GM12878 (cell line): Measurements from ENCODE around the gene SMIM28. TPM values are rescaled to one million over a fixed set of nuclear protein-coding genes. Genes with fewer than 3 reads are reported as not detected.

Experiments used
- ATAC-seq: fragments of 200-7000 bp; cut with Tn5 transposase; 3 replicates; pipeline ENCODE4 v1.9.1; 2020; ENCODE audit warnings: mild to moderate bottlenecking, moderate library complexity
- BruUV-seq: library from RNA; stranded (reverse); fragments of 400-500 nt; replicated peaks from 2 replicates; lab custom pipeline; 2021; lab: Mats Ljungman, UMichigan
- CTCF ChIA-PET: fragments of 300-600 bp; sonication (Branson Sonifier 250); formaldehyde crosslinking; extraction: SDS; loops from one replicate; lab custom pipeline; 2021; ENCODE audit warnings: inconsistent platforms; lab: Yijun Ruan, JAX
- POLR2A ChIA-PET: fragments of 350-600 bp; formaldehyde crosslinking; extraction: SDS; loops from one replicate; lab custom pipeline; 2021; ENCODE audit warnings: inconsistent platforms; lab: Charles Lee
- RAD21 ChIA-PET: fragments of 300-600 bp; sonication (Branson Sonifier 250); formaldehyde crosslinking; loops from one replicate; lab custom pipeline; 2023; ENCODE audit warnings: antibody characterized with exemption; ENCODE audit not compliant: unreplicated experiment; lab: Charles Lee
- SMC1A ChIA-PET: fragments of 300-600 bp; sonication (Branson Sonifier 250); formaldehyde crosslinking; loops from one replicate; lab custom pipeline; 2023; ENCODE audit not compliant: unreplicated experiment, uncharacterized antibody; lab: Charles Lee
- DNase-seq: peaks from one replicate; pipeline ENCODE4 v3.0.0-alpha.2; 2011; ENCODE audit warnings: low read depth, low spot score
- FAIRE-seq: peaks from 3 replicates; lab custom pipeline; 2011; peaks lifted over from hg19 to GRCh38; lab: Jason Lieb, UNC
- H2AFZ ChIP-seq: 2 replicates; pipeline ENCODE4 v1.6.0; 2011; ENCODE audit warnings: low read depth, low read length, control low read depth; ENCODE audit not compliant: control insufficient read depth
- H3K27ac ChIP-seq: 2 replicates; pipeline ENCODE4 v1.5.1; 2011; ENCODE audit warnings: control low read depth; ENCODE audit not compliant: control insufficient read depth, insufficient read depth
- H3K27me3 ChIP-seq, 2 experiments: replicated peaks in 1 of 2; 2 replicates each; pipeline versions ENCODE4 v1.6.0 to v1.6.1; 2011; ENCODE audit warnings: low read length in 1 of 2; ENCODE audit not compliant: control insufficient read depth in 2 of 2, insufficient read depth in 2 of 2
- H3K36me3 ChIP-seq, 2 experiments: 2 replicates each; pipeline ENCODE4 v1.5.1; 2011; ENCODE audit warnings: low read length in 1 of 2; ENCODE audit not compliant: control insufficient read depth in 2 of 2, insufficient read depth in 2 of 2
- H3K4me1 ChIP-seq: 2 replicates; pipeline ENCODE4 v1.6.1; 2011; ENCODE audit warnings: mild to moderate bottlenecking, low read length, moderate library complexity, mixed read lengths; ENCODE audit not compliant: control insufficient read depth, insufficient read depth
- H3K4me2 ChIP-seq: 2 replicates; pipeline ENCODE4 v1.6.0; 2011; ENCODE audit warnings: control low read depth; ENCODE audit not compliant: control insufficient read depth, insufficient read depth
- H3K4me3 ChIP-seq: fragments of 200-600 bp; sonication (generic); 2 replicates; pipeline ENCODE4 v1.5.1; 2016
- H3K79me2 ChIP-seq: 2 replicates; pipeline ENCODE4 v1.6.0; 2011; ENCODE audit warnings: low read length; ENCODE audit not compliant: control insufficient read depth, insufficient read depth
- H3K9ac ChIP-seq: 2 replicates; pipeline ENCODE4 v1.8.0; 2011; ENCODE audit warnings: low read length, control low read depth, mixed read lengths; ENCODE audit not compliant: control insufficient read depth, insufficient read depth
- H3K9me3 ChIP-seq: replicated peaks from 3 replicates; pipeline ENCODE4 v1.5.1; 2011; ENCODE audit warnings: mild to moderate bottlenecking, low read length; ENCODE audit not compliant: control insufficient read depth, insufficient read depth
- H4K20me1 ChIP-seq: 2 replicates; pipeline ENCODE4 v1.6.0; 2011; ENCODE audit not compliant: control insufficient read depth, insufficient read depth
- BCL11A ChIP-seq: IDR thresholded peaks from 2 replicates; pipeline ENCODE4 v1.6.1; 2011; ENCODE audit warnings: low read depth, low read length
- BCLAF1 ChIP-seq: fragments of 450-650 bp; IDR thresholded peaks from 2 replicates; pipeline ENCODE4 v1.6.1; 2017; ENCODE audit warnings: antibody characterized with exemption, mild to moderate bottlenecking, moderate library complexity
- EED ChIP-seq: sonication (generic); IDR thresholded peaks from 2 replicates; pipeline ENCODE4 v1.6.1; 2016; ENCODE audit warnings: antibody characterized with exemption, low read depth
- EGR1 ChIP-seq, 2 experiments: IDR thresholded peaks; 1 replicate in 1 of 2; 2 replicates in 1 of 2; pipeline ENCODE4 v1.6.1; 2011 to 2012; ENCODE audit warnings: low read depth in 2 of 2, low read length in 2 of 2, borderline replicate concordance in 1 of 2, mild to moderate bottlenecking in 1 of 2, moderate library complexity in 1 of 2
- ETV6 ChIP-seq, 2 experiments: fragments of 450-650 bp in 1 of 2; IDR thresholded peaks in 1 of 2; conservative IDR thresholded peaks in 1 of 2; 2 replicates each; pipeline ENCODE4 v1.6.1; 2014; ENCODE audit warnings: antibody characterized with exemption in 1 of 2, borderline replicate concordance in 1 of 2, low read depth in 1 of 2, mild to moderate bottlenecking in 1 of 2, moderate library complexity in 1 of 2
- HCFC1 ChIP-seq: fragments of 150-350 bp; IDR thresholded peaks from 2 replicates; pipeline ENCODE4 v1.6.1; 2014; ENCODE audit warnings: low read length
- RELB ChIP-seq: fragments of 450-650 bp; IDR thresholded peaks from 2 replicates; pipeline ENCODE4 v1.6.1; 2017; ENCODE audit warnings: low read depth, mild to moderate bottlenecking, moderate library complexity
- REST ChIP-seq: IDR thresholded peaks from 2 replicates; pipeline ENCODE4 v1.6.1; 2012; ENCODE audit warnings: mild to moderate bottlenecking, low read depth, low read length
- ZNF622 ChIP-seq: fragments of 450-650 bp; IDR thresholded peaks from 2 replicates; pipeline ENCODE4 v1.6.1; 2017; ENCODE audit warnings: mild to moderate bottlenecking, inconsistent platforms
- WGBS: methylation state at CpG from one replicate; pipeline ENCODE4 v1.1.6; 2016; ENCODE audit warnings: low lambda C conversion rate; ENCODE audit not compliant: insufficient replicate concordance, insufficient coverage; ENCODE audit errors: missing lambda C conversion rate; 5-methylcytosine and 5-hydroxymethylcytosine counted together
- in situ Hi-C: fragments of 300-500 bp; cut with MboI; formaldehyde crosslinking; loops from 9 replicates; pipeline ENCODE4 v1.14.3; 2018; ENCODE audit warnings: mixed read lengths
- intact Hi-C: fragments of 100-400 bp; cut with micrococcal nuclease; formaldehyde crosslinking; loops from one replicate; pipeline ENCODE4 v1.14.2; 2022; ENCODE audit not compliant: unreplicated experiment
- polyA plus RNA-seq, 11 experiments: library from polyadenylated mRNA; depleted of rRNA in 4 of 11; unstranded in 6 of 11; stranded (reverse) in 5 of 11; fragments of >200 nt; fragmentation: Nextera tagmentation in 4 of 11; fragmentation: Illumina TruSeq in 1 of 11; extraction: Ambion mirVana in 4 of 11; extraction: Trizol in 1 of 11; gene quantifications; 1 replicate in 1 of 11; 2 replicates in 10 of 11; pipeline versions ENCODE4 v1.2.1 to v1.2.3, GENCODE V29; 2011 to 2016; ENCODE audit warnings: inconsistent platforms in 2 of 11, missing spikeins in 2 of 11, low read depth in 1 of 11
- total RNA-seq, 4 experiments: library from RNA; depleted of rRNA in 3 of 4; stranded (reverse); fragments of >200 nt in 3 of 4; fragmentation: Illumina TruSeq in 1 of 4; extraction: Trizol in 1 of 4; gene quantifications; 2 replicates each; pipeline versions ENCODE4 v1.2.1 to v1.2.3, GENCODE V29; 2013 to 2021

The SMIM28 gene
- total and polyA plus RNA-seq, 10 of the 15 experiments (the other 5 are each of a cell fraction or from before 2014, with no cell fraction given), result not detected

- H3K4me2 ChIP-seq, result no peak overlapping the region
- no peak overlapping the region for H3K9ac ChIP-seq
- no peaks in the 10 kb centered on the region for H3K9me3 ChIP-seq
- no TSS peak for BruUV-seq
- in situ Hi-C loops (no loop called here), intact Hi-C loops (no loop called here)
- ChIA-PET RAD21 (interaction anchor here (0.9 to 1.1 kb wide), 2 partner anchors 56 to 230 kb away, joined by 4 to 6 read pairs; no protein-coding TSS in a partner anchor), SMC1A (no interaction called here), CTCF (interaction anchor here (0.9 to 1.4 kb wide), 4 partner anchors 26 to 229 kb away, joined by 3 to 4 read pairs (median 4); no protein-coding TSS in a partner anchor), POLR2A (no interaction called here)
- no peak for ATAC-seq
- no peak for DNase-seq
- no peaks in the 10 kb centered on the region for H3K79me2 ChIP-seq
- 43% methylated on average over 2 of the region's 2 CpGs for WGBS
- no peak overlapping the region for H3K4me3 ChIP-seq
- TF ChIP-seq RELB (no peak), EGR1 (IDR thresholded peaks at IDR 0.05; ENCODE audit: borderline replicate concordance in 1 of 2, low read depth in 2 of 2, low read length in 2 of 2) (no peak), HCFC1 (no peak), BCL11A (no peak), ETV6 (conservative IDR thresholded peaks at IDR 0.05 in 1 of 2, IDR thresholded peaks at IDR 0.05 in 1 of 2; ENCODE audit: borderline replicate concordance in 1 of 2, low read depth in 1 of 2) (no peak), REST (no peak), ZNF622 (no peak), EED (no peak), BCLAF1 (no peak)
- H3K36me3 ChIP-seq, result no peaks in the 10 kb centered on the region
- no peak for FAIRE-seq
- no peaks in the 10 kb centered on the region for H4K20me1 ChIP-seq
- no peak overlapping the region for H2AFZ ChIP-seq
- no peaks in the 10 kb centered on the region for H3K27me3 ChIP-seq
- H3K27ac ChIP-seq, result no peak overlapping the region
- no peaks in the 10 kb centered on the region for H3K4me1 ChIP-seq
These were observed 31.2 kb upstream of the SMIM28 start for GRCh38 chr6:138346302-138347195.
